CD4-positive, CD25-positive, alpha-beta regulatory T cell (primary cell): ENCODE results near the gene ABCC3. TPM values are rescaled to one million over a fixed set of nuclear protein-coding genes. Genes with fewer than 3 reads are reported as not detected.

Experiments
- ATAC-seq, 2 donors: fragments of 150-1000 bp; cut with Tn5 transposase; one replicate each; pipeline ENCODE4 v1.10.0; 2021; ENCODE audit warnings: low read depth in 2 of 2, moderate number of reproducible peaks in 2 of 2, moderate library complexity in 1 of 2
- DNase-seq, 3 donors: peaks; one replicate each; pipeline versions ENCODE4 v3.0.0 to v3.0.0-alpha.2; 2012 to 2022; ENCODE audit warnings: mixed read lengths in 1 of 3
- H3K27ac ChIP-seq: one replicate; pipeline ENCODE4 v1.7.0; 2013; ENCODE audit warnings: mild to moderate bottlenecking, low read length; ENCODE audit not compliant: insufficient read depth, poor library complexity, severe bottlenecking
- H3K27me3 ChIP-seq: one replicate; pipeline ENCODE4 v1.7.0; 2013; ENCODE audit warnings: low read length; ENCODE audit not compliant: control insufficient read depth, insufficient read depth
- H3K36me3 ChIP-seq: one replicate; pipeline ENCODE4 v1.7.0; 2013; ENCODE audit warnings: mild to moderate bottlenecking, low read length, moderate library complexity; ENCODE audit not compliant: control insufficient read depth, insufficient read depth
- H3K4me1 ChIP-seq: 2 replicates; pipeline ENCODE4 v1.7.0; 2013; ENCODE audit warnings: mild to moderate bottlenecking, low read length; ENCODE audit not compliant: insufficient read depth, control insufficient read depth, poor library complexity, severe bottlenecking
- H3K4me3 ChIP-seq: one replicate; pipeline ENCODE4 v1.7.0; 2013; ENCODE audit warnings: low read depth, mild to moderate bottlenecking, low read length, moderate library complexity
- H3K9me3 ChIP-seq, 2 experiments: 1 replicate in 1 of 2; 2 replicates in 1 of 2; pipeline ENCODE4 v1.7.0; 2013; ENCODE audit warnings: low read length in 2 of 2, mild to moderate bottlenecking in 1 of 2, moderate library complexity in 1 of 2; ENCODE audit not compliant: control insufficient read depth in 2 of 2
- H3K27ac Mint-ChIP-seq, 3 donors: one replicate each; pipeline ENCODE4 v1.8.0; 2020 to 2022; ENCODE audit warnings: mild to moderate bottlenecking in 3 of 3, mixed read lengths in 3 of 3, moderate library complexity in 2 of 3
- H3K27me3 Mint-ChIP-seq: one replicate; pipeline ENCODE4 v1.8.0; 2022; ENCODE audit warnings: mild to moderate bottlenecking, mixed read lengths
- H3K36me3 Mint-ChIP-seq: one replicate; pipeline ENCODE4 v1.8.0; 2020; ENCODE audit warnings: mixed read lengths
- H3K4me1 Mint-ChIP-seq, 4 donors: one replicate each; pipeline ENCODE4 v1.8.0; 2020 to 2022; ENCODE audit warnings: mixed read lengths in 4 of 4, mild to moderate bottlenecking in 1 of 4
- H3K4me3 Mint-ChIP-seq, 4 donors: one replicate each; pipeline ENCODE4 v1.8.0; 2020 to 2022; ENCODE audit warnings: mild to moderate bottlenecking in 4 of 4, mixed read lengths in 4 of 4, moderate library complexity in 3 of 4
- H3K9me3 Mint-ChIP-seq, 7 donors: one replicate each; pipeline ENCODE4 v1.8.0; 2020 to 2022; ENCODE audit warnings: mixed read lengths in 7 of 7, mild to moderate bottlenecking in 3 of 7, moderate library complexity in 2 of 7
- polyA plus RNA-seq, 4 donors: library from polyadenylated mRNA; unstranded; fragments of 300-500 nt; fragmentation: Illumina TruSeq; gene quantifications; one replicate each; pipeline ENCODE4 v1.2.3, GENCODE V29; 2021
- total RNA-seq: library from RNA; stranded (reverse); gene quantifications from one replicate; pipeline ENCODE4 v1.2.3, GENCODE V29; 2022

The ABCC3 gene
- total and polyA plus RNA-seq, 5 donors from 2014 or later: 0.02 to 3.3 TPM; not detected in 3

GRCh38 chr17:50626037-50626574 lies 8.6 kb upstream of the ABCC3 start:
- peaks cover 34% of the 10 kb centered on the region for H3K27me3 Mint-ChIP-seq
- peaks cover 2% of the 10 kb centered on the region for H3K27me3 ChIP-seq
- H3K9me3 ChIP-seq: no peaks in the 10 kb centered on the region
- ATAC-seq (peak in 1 of 2 donors; percentile 59), DNase-seq (peak; percentile 42 to 73 (median 54))
- peaks cover 0 to 10% (median 5%) of the 10 kb centered on the region in 4 donors for H3K4me1 Mint-ChIP-seq
- H3K36me3 ChIP-seq: no peaks in the 10 kb centered on the region
- no peak overlapping the region for H3K27ac ChIP-seq
- peak overlapping the region in 1 of 3 donors; percentile 32 for H3K27ac Mint-ChIP-seq
- no peak overlapping the region for H3K4me3 Mint-ChIP-seq
- peaks cover 0 to 2% (median 0%) of the 10 kb centered on the region in 7 donors for H3K9me3 Mint-ChIP-seq
- peaks cover 5% of the 10 kb centered on the region for H3K4me1 ChIP-seq
- no peaks in the 10 kb centered on the region for H3K36me3 Mint-ChIP-seq
- no peak overlapping the region for H3K4me3 ChIP-seq

- H3K36me3 ChIP-seq: no peaks in the 10 kb centered on the region
- H3K27me3 ChIP-seq: peaks cover 2% of the 10 kb centered on the region
- Mint-ChIP-seq H3K9me3 (peaks cover 0 to 2% (median 0%) of the 10 kb centered on the region in 7 donors), H3K27me3 (peaks cover 43% of the 10 kb centered on the region), H3K27ac (no peak overlapping the region), H3K4me1 (peaks cover 0 to 10% (median 5%) of the 10 kb centered on the region in 4 donors), H3K4me3 (peak overlapping the region in 1 of 4 donors; percentile 58), H3K36me3 (no peaks in the 10 kb centered on the region)
- H3K9me3 ChIP-seq: no peaks in the 10 kb centered on the region
- no peak overlapping the region for H3K27ac ChIP-seq
- DNase-seq (no peak), ATAC-seq (no peak)
- peaks cover 5% of the 10 kb centered on the region for H3K4me1 ChIP-seq
- no peak overlapping the region for H3K4me3 ChIP-seq
These were observed 7.5 kb upstream of the ABCC3 start for GRCh38 chr17:50627036-50627781.

GRCh38 chr17:50627782-50628601 lies 6.7 kb upstream of the ABCC3 start:
- Mint-ChIP-seq H3K36me3 (no peaks in the 10 kb centered on the region), H3K9me3 (peaks cover 0 to 2% (median 0%) of the 10 kb centered on the region in 7 donors), H3K27me3 (peaks cover 49% of the 10 kb centered on the region), H3K27ac (no peak overlapping the region), H3K4me1 (peaks cover 0 to 10% (median 5%) of the 10 kb centered on the region in 4 donors), H3K4me3 (no peak overlapping the region)
- DNase-seq (peak in 1 of 3 donors; percentile 48), ATAC-seq (no peak)
- no peak overlapping the region for H3K4me3 ChIP-seq
- no peak overlapping the region for H3K27ac ChIP-seq
- H3K36me3 ChIP-seq: no peaks in the 10 kb centered on the region
- H3K9me3 ChIP-seq: no peaks in the 10 kb centered on the region
- H3K27me3 ChIP-seq: peaks cover 2% of the 10 kb centered on the region
- H3K4me1 ChIP-seq: peaks cover 5% of the 10 kb centered on the region

GRCh38 chr17:50629902-50630301 lies 4.8 kb upstream of the ABCC3 start:
- H3K27ac ChIP-seq: no peak overlapping the region
- Mint-ChIP-seq H3K9me3 (peaks cover 0 to 2% (median 0%) of the 10 kb centered on the region in 7 donors), H3K27me3 (peaks cover 63% of the 10 kb centered on the region), H3K4me1 (peaks cover 0 to 16% (median 5%) of the 10 kb centered on the region in 4 donors), H3K4me3 (no peak overlapping the region), H3K27ac (no peak overlapping the region), H3K36me3 (no peaks in the 10 kb centered on the region)
- no peaks in the 10 kb centered on the region for H3K9me3 ChIP-seq
- no peak for ATAC-seq
- DNase-seq: no peak
- no peaks in the 10 kb centered on the region for H3K36me3 ChIP-seq
- H3K4me1 ChIP-seq: peaks cover 6% of the 10 kb centered on the region
- H3K27me3 ChIP-seq: peaks cover 12% of the 10 kb centered on the region
- H3K4me3 ChIP-seq: no peak overlapping the region

- DNase-seq: peak; percentile 32 to 61 (median 39)
- H3K36me3 Mint-ChIP-seq: no peaks in the 10 kb centered on the region
- peaks cover 0 to 15% (median 3%) of the 10 kb centered on the region in 4 donors for H3K4me1 Mint-ChIP-seq
- peaks cover 60% of the 10 kb centered on the region for H3K27me3 Mint-ChIP-seq
- peak; percentile 55 to 57 for ATAC-seq
- H3K27ac Mint-ChIP-seq: peak overlapping the region in 1 of 3 donors; percentile 38
- peaks cover 16% of the 10 kb centered on the region for H3K27me3 ChIP-seq
- H3K27ac ChIP-seq: no peak overlapping the region
- no peak overlapping the region for H3K4me3 ChIP-seq
- H3K9me3 ChIP-seq: no peaks in the 10 kb centered on the region
- H3K4me3 Mint-ChIP-seq: no peak overlapping the region
- no peaks in the 10 kb centered on the region for H3K36me3 ChIP-seq
- H3K4me1 ChIP-seq: peaks cover 9% of the 10 kb centered on the region
- peaks cover 0 to 2% (median 0%) of the 10 kb centered on the region in 7 donors for H3K9me3 Mint-ChIP-seq
These were observed 4.0 kb upstream of the ABCC3 start for GRCh38 chr17:50630524-50631194.

- no peak overlapping the region for H3K27ac Mint-ChIP-seq
- Histone ChIP-seq H3K4me1 (peaks cover 9% of the 10 kb centered on the region), H3K27ac (no peak overlapping the region), H3K27me3 (peaks cover 23% of the 10 kb centered on the region), H3K4me3 (no peak overlapping the region), H3K9me3 (no peaks in the 10 kb centered on the region), H3K36me3 (no peaks in the 10 kb centered on the region)
- DNase-seq (no peak), ATAC-seq (no peak)
- peaks cover 0 to 11% (median 3%) of the 10 kb centered on the region in 4 donors for H3K4me1 Mint-ChIP-seq
- H3K36me3 Mint-ChIP-seq: no peaks in the 10 kb centered on the region
- H3K27me3 Mint-ChIP-seq: peaks cover 67% of the 10 kb centered on the region
- peaks cover 0 to 2% (median 0%) of the 10 kb centered on the region in 7 donors for H3K9me3 Mint-ChIP-seq
- no peak overlapping the region for H3K4me3 Mint-ChIP-seq
These were observed 3.3 kb upstream of the ABCC3 start for GRCh38 chr17:50631195-50631907.
